ENCODE measurements around the gene GPR146. TPM values are rescaled to one million over a fixed set of nuclear protein-coding genes. Genes with fewer than 3 reads are reported as not detected.

Gene GPR146
- polyA plus RNA-seq, 3 donors = 0.48 to 0.92 (median 0.48) TPM

GRCh38 chr7:1070544-1071011 lies 26.2 kb downstream of the GPR146 start:
- Histone ChIP-seq H4K20me1 (ENCODE audit: insufficient read depth, low read length) (no peaks in the 10 kb centered on the region), H2AFZ (ENCODE audit: insufficient read depth, low read depth, low read length, poor library complexity, severe bottlenecking) (no peak overlapping the region), H3K4me3 (replicated peaks in 1 of 3; ENCODE audit: low read depth in 2 of 3, low read length in 3 of 3) (no peak overlapping the region), H3K27ac (ENCODE audit: low read depth in 1 of 2, low read length in 2 of 2) (no peak overlapping the region), H3K27me3 (ENCODE audit: control insufficient read depth in 2 of 2, insufficient read depth in 2 of 2, low read length in 2 of 2) (peaks cover 0 to 3% of the 10 kb centered on the region in 2 donors), H3K9me3 (replicated peaks in 1 of 2; ENCODE audit: control insufficient read depth in 1 of 2, insufficient read depth in 1 of 2, low read length in 2 of 2) (peaks cover 0 to 3% of the 10 kb centered on the region in 2 donors), H3K9ac (ENCODE audit: insufficient read depth, low read length, poor library complexity, severe bottlenecking) (no peak overlapping the region), H3K36me3 (replicated peaks in 1 of 2; ENCODE audit: control insufficient read depth in 1 of 2, insufficient read depth in 2 of 2, low read length in 2 of 2) (no peaks in the 10 kb centered on the region), H3K4me2 (replicated peaks; ENCODE audit: extremely low read depth, low read length, poor library complexity, severe bottlenecking) (no peak overlapping the region), H3K4me1 (ENCODE audit: control insufficient read depth in 1 of 2, insufficient read depth in 2 of 2, low read length in 2 of 2) (peaks cover 6% of the 10 kb centered on the region in 2 donors), H3K79me2 (ENCODE audit: insufficient read depth, low read length) (no peaks in the 10 kb centered on the region)
- no peaks in the 10 kb centered on the region for H3K36me3 Mint-ChIP-seq
- intact Hi-C loops (cut with micrococcal nuclease) = no loop called here
- TF ChIP-seq CTCF (IDR thresholded peaks at IDR 0.05) = no peak
- no peak overlapping the region for H3K4me3 Mint-ChIP-seq
- no peak overlapping the region for H3K27ac Mint-ChIP-seq
- peaks cover 5 to 12% (median 7%) of the 10 kb centered on the region in 3 donors for H3K27me3 Mint-ChIP-seq (ENCODE audit: low read depth in 3 of 3)
- peaks cover 0 to 3% (median 0%) of the 10 kb centered on the region in 7 donors for H3K9me3 Mint-ChIP-seq
- no peak for DNase-seq
- 96% methylated on average over 41 of the region's 42 CpGs for WGBS (ENCODE audit: insufficient coverage)
- peaks cover 7% of the 10 kb centered on the region for H3K4me1 Mint-ChIP-seq

- no peak overlapping the region for H3K4me2 ChIP-seq (replicated peaks; ENCODE audit: extremely low read depth, low read length, poor library complexity, severe bottlenecking)
- Mint-ChIP-seq H3K27me3 (ENCODE audit: low read depth in 3 of 3) (peaks cover 5 to 10% (median 5%) of the 10 kb centered on the region in 3 donors), H3K4me1 (peaks cover 5% of the 10 kb centered on the region), H3K9me3 (peaks cover 0 to 4% (median 0%) of the 10 kb centered on the region in 7 donors), H3K4me3 (no peak overlapping the region), H3K36me3 (no peaks in the 10 kb centered on the region), H3K27ac (no peak overlapping the region)
- H3K9ac ChIP-seq (ENCODE audit: insufficient read depth, low read length, poor library complexity, severe bottlenecking) = no peak overlapping the region
- intact Hi-C loops (cut with micrococcal nuclease) = no loop called here
- no peak for DNase-seq
- no peak overlapping the region for H3K4me3 ChIP-seq (replicated peaks in 1 of 3; ENCODE audit: low read depth in 2 of 3, low read length in 3 of 3)
- no peaks in the 10 kb centered on the region for H3K79me2 ChIP-seq (ENCODE audit: insufficient read depth, low read length)
- H3K36me3 ChIP-seq (replicated peaks in 1 of 2; ENCODE audit: control insufficient read depth in 1 of 2, insufficient read depth in 2 of 2, low read length in 2 of 2) = no peaks in the 10 kb centered on the region
- H3K27ac ChIP-seq (ENCODE audit: low read depth in 1 of 2, low read length in 2 of 2) = no peak overlapping the region
- WGBS (ENCODE audit: insufficient coverage) = 94% methylated on average over 16 of the region's 19 CpGs
- H3K4me1 ChIP-seq (ENCODE audit: control insufficient read depth in 1 of 2, insufficient read depth in 2 of 2, low read length in 2 of 2) = peaks cover 0 to 2% of the 10 kb centered on the region in 2 donors
- no peaks in the 10 kb centered on the region for H3K27me3 ChIP-seq (ENCODE audit: control insufficient read depth in 2 of 2, insufficient read depth in 2 of 2, low read length in 2 of 2)
- H3K9me3 ChIP-seq (replicated peaks in 1 of 2; ENCODE audit: control insufficient read depth in 1 of 2, insufficient read depth in 1 of 2, low read length in 2 of 2) = peaks cover 0 to 3% of the 10 kb centered on the region in 2 donors
- no peak overlapping the region for H2AFZ ChIP-seq (ENCODE audit: insufficient read depth, low read depth, low read length, poor library complexity, severe bottlenecking)
- no peak for TF ChIP-seq CTCF (IDR thresholded peaks at IDR 0.05)
- no peaks in the 10 kb centered on the region for H4K20me1 ChIP-seq (ENCODE audit: insufficient read depth, low read length)
These were observed 27.4 kb downstream of the GPR146 start for GRCh38 chr7:1071731-1072254.

Measured in CD14-positive monocyte (primary cell).